HG02571 (cell line): ENCODE measurements around the gene TRPM3.

Experiments
- ATAC-seq: cut with Tn5 transposase; IDR thresholded peaks from one replicate; pipeline ENCODE4 v1.9.1; 2021; ENCODE audit warnings: mild to moderate bottlenecking, moderate library complexity; ENCODE audit not compliant: unreplicated experiment

The TRPM3 gene

DNA sequence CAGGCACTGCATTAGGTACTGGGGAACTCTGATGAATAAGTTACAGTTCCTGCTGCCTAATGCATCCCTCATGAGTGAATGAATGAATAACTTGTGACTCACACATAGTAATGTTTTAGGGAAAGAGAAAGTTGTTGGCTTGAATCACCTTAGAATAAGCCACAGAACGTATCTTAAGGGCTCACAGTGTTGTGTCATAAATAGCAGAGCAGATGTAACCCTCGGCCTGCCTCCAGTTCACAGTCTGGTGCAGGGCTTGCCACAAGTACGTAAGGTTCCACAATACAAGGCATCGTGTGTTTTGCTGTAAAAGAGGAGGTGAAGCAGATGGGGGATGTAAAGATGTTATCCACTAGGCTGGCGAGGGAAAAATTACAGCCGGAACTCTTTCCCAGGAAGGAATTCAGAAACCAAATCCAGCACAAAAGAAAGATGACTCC, 218.7 kb downstream of the TRPM3 start:
- ATAC-seq = no peak

DNA sequence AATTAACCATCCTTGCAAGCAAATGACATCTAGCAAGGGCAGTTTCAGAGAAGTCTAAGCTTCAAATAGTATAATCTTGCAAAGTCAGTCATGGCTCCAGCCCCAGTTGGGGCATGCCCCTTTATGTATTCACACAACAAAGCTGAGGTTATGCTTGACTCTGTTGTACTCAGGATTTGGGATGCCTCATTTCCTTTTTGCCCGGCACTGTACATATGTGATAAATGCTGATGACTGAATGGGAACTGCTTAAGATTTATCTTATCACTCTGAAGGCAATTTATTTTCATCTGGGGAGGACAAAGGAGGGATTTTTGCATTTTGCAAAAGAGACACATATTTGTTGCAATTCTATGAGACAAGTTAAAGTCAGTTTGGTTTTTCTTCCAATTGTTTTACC, 219.2 kb downstream of the TRPM3 start:
- ATAC-seq = no peak

DNA sequence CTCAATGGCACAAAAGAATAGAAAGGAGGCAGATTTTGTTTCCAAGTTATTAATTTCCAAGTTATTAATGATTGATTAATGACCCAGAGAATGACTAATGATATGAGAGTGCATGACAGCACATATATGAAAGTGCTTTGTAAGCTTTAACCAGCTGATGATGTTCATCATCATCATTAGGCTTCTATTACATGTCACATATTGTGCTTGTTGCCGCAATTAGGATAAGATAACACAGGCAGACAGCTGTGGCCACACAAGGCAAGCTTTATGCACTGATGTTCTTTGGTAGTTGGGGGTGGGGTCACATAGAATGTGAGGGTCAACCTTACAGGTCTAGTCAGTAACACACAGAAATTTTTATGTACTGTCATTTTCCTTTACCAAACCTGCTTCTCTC, 219.7 kb downstream of the TRPM3 start:
- no peak for ATAC-seq

DNA sequence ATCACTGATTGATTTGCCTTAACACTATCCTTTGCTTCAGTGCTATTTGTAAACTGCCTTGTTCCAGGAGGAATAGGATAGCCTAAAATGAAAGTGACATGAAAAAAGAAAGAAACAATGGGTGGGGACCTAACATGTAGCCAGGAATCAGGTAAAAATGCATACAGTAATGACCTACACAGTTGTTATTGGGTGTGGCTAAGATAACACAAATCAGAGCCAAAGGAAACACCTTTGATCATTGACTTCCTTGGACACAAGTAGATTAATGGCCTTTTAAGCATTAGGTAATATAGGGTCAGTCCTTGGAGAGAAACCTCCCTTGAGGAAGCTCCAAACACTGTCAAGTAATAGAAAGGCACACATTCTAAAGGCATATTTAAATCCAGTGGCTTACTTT, 220.4 kb downstream of the TRPM3 start:
- no peak for ATAC-seq

DNA sequence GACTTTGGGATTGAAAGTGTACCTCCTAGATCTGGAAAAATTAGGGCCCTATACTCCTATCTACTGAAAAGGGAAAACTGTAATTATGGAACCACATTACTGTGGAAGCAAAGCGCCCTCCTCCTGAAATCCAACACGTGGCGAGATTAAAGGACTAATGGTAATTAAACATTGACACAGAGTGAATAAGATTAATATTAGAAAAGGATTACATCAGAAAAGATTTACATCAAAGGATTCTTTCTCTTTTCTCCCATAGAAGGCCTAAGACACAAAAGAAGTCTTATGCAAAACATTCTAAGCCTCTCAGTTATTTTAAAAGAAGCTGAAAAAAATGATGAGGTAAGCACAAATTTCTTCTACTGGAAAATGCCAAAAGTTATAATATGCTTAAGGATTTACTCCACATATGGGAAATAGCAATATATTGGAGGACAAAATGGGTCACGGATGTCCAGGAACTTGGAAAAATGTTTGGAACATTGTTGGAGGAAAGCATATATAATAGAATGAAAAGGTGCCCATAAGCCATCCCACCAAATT, 227.8 kb downstream of the TRPM3 start:
- no peak for ATAC-seq

DNA sequence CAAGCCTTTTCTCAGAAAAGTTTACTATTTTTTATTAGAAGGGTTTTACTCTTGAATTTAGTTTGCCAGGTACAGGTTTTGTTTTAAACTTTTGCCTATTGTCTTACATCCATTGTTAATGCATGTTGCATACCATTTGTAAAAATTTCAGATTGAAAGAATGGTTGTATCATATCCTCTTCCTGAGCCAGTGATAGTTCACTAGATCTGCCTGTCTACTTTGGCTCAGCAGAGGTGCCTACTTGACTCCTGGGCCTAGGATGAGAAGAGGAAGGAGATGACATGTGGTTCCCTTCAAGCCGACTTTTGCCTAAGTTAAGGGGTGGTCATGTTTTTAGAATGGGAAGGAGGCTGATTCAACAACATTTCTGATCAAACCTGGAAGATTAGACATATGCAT, 232.9 kb downstream of the TRPM3 start:
- ATAC-seq = no peak

DNA sequence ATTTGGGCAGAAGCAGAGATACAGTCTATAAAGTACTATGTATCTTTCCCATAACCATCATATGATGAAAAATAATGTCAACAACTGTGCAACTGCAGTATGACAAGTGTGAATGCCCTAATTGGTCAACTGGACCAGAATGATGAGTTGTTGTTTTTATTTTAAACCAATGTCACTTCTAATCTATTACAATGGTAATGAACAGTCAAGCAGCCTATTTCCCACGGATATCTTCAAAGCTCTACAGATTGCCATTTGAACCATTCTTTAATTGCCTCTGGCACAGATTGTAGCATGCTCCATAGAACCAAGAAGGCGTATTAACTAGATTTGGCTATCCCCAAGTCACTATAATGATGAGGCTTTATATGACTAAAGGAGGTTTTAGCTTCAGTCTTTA, 233.6 kb downstream of the TRPM3 start:
- ATAC-seq = no peak

DNA sequence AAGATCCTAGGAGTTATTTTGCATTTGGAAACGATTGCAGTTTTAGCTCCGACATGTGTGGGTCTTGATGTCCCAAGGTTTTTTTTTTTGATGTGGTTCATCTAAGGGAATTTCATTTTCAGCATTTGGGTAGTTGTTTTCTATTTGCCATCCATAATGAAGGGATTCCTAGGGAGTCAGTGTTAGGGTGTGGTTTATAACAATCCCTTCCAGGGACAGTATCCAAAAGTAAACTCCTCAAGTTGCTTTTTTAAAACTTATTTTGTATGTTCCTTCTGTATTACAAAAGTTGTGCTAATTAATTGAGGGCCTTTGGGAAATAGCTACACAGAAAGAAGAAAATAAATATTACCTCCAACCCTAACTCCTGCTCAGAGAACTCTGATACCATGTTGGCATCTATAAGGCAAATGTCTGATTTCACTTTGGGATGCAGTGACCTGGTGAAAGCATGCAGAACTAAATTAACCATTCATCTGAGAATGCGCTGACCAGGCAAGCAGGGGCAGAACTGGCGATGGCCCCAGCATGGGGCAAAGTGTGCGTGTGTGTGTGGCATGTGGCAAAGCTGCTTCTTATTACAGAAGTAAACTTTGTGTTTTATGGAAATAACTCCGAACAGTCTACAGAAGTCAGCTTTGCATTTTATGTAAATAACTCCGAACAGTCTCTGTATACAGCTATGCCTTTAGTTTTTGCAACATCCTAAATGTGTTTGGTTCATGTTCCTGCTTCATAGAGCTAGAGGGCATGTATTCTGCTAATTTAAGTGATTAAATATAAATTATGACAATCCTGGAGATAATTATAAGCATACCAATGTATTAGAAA, 237.2 kb downstream of the TRPM3 start:
- ATAC-seq = no peak

DNA sequence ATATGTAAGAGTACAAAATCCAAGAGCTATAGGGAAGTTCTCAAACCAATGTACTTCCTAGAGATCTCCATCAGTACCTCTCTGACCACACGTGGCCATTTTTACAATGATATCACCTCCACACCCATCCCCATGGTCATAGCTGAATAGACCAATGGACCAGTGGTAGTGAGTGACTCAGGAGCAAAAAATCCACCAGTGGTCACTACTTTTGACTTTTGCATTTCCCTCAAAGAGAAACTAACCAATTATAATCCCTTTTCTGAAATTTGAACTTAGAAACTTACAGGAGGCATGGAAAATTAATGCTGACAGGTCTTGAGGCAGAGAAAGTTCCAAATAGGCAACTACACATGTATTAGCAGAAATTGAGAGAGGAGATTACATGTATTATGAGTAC, 238.4 kb downstream of the TRPM3 start:
- ATAC-seq = no peak

DNA sequence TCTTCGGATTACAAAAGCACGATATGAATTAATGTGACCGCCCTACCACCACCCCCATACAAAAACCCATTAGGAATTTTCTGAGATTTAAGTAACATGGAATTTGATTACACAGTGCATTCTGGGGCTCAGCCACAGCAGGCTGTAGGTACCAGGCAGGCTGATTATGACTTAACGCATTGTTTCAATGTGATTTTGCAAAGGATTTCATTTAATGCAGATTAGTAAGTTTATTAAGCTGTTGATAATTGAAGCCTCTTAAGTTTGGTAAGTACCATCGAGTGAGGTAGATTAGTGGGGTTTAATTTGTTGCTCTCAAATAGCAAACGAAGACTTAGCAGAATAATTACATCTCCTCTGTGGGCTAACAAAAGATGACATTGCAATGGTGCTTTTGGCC, 240.1 kb downstream of the TRPM3 start:
- ATAC-seq = no peak

DNA sequence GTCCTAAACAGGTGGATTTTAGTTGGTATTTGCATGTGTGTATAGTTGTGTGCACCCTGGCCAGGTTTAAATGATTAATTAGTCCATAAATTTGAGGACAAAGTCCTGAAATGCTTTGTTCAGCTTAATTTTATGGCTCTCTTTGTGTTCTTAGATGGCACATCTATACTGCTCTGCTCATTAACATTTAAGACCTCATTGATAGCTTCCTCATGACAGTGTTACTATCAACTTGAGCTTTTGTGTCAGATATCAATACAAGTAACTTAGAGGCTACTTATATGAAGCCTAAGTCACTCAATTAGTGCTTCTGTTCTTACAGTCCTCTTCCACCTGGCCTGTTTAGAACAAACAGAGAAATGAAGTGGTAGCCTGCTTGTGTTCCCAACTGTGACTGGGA, 240.9 kb downstream of the TRPM3 start:
- ATAC-seq = no peak

DNA sequence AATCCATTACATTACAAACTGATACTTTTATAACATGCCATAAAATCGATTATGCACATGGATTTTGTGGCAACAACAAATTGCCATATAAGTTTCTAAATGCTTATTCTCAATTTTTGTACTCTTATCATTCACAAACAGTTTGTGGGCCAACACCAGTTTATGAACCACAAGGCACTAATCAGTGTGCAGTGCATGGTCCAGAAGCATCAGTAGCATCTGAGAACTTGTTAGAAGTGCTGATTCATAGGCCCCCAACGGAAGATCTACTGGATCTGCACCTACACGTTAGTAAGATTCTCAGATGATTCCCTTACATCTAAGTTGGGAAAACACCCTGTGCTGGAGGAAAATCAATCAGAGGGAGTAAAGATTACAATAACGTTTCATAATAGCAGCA, 242.8 kb downstream of the TRPM3 start:
- ATAC-seq = no peak

DNA sequence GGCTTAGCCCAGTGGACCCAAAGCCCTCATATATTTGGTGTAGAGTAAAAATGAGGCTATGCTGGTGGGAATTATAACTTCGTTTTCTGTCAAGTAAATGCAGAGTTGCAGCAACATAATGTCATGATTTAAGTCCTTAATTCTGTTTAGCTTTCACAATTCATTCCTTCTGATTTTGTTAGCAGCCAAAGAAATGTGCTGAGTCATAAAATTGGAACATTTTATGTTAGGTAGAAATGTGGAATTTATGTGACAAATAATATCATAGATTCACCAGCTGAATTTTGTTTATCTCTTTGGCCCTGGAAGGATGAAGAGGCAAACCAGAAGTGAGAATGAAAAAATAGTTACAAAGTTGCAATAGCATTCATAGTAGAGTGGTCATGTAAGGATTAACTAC, 247.0 kb downstream of the TRPM3 start:
- no peak for ATAC-seq

DNA sequence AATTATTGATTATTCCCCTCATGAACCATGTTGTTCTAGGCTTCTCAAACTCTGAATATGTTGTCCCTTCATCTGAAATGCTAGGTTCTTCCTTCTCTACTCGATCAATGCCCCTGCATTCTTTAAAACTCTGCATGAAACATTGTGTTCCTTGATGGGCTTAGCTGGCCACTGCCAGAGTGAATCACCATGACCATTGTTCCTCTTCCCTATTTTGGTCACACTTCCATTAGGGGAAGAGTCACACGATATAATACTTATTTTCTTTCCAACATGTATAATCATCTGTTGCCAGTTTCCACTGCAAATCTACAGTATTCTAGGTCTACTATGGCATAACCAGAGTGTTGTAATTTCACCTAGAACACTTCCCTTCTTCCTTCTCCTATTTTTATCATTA, 247.9 kb downstream of the TRPM3 start:
- ATAC-seq = no peak

DNA sequence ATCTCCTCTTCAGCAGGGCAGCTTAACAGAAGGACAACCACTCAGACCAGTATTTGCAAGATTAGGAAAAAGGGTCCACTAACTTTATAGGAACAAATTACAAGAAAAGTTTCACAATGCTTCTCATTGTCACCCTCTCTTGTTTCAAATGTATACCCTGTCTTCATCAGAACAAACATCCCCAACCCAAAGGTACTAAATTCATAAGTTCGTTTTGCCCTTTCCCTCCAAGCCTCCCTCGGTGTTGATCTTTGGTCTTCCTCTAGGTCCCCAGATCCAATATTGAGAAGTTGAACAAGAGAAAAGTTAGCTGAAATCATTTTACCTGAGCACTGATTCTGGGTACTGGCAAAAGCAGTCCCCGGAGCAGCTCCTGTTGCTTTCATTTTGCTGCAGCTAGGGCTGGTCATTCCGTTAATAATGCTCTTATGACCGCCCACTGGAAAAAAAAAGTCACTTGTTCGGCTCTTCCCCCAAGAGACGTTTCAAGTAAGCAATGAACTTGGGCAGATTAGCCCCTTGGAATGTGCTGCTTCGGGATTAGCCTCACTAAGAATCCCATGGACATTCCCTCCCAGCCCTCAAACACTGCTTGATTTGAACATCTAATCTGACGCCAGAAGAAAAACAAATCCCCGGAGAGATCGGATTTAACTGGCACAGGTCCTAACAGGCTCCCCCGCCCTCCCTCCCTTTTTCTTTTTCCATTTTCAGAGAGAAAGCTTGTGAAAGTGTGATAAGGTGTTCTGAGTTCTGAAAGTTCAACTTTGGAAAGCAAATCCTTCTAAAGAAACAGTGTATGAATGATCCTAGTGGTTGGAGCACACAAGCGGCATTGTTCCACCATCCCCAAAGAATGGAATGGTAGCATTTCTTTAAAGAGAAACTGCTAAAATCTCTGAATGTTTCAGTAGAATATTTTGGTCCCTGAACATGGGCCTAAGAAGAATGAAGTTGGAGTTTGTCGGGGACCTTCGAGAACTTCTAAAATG, 252.5 kb downstream of the TRPM3 start:
- no peak for ATAC-seq

DNA sequence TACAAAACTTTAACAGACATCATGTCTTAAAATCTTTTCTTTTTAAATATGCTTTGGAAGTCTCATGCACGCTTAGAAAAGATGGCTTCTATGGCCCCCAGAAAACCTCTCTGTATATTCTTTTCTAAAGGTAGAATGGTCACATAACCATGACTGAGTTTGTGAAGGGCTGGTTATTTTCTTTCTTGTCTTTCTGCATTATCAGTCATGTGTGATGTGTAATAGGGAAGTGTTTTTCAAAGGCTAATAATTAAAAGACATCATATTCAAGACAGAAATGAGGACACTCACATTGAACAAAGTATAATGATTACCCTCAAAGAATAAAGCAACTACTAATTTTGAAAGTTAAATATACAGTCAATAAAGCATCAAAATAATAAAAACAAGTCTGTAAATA, 253.4 kb downstream of the TRPM3 start:
- no peak for ATAC-seq

DNA sequence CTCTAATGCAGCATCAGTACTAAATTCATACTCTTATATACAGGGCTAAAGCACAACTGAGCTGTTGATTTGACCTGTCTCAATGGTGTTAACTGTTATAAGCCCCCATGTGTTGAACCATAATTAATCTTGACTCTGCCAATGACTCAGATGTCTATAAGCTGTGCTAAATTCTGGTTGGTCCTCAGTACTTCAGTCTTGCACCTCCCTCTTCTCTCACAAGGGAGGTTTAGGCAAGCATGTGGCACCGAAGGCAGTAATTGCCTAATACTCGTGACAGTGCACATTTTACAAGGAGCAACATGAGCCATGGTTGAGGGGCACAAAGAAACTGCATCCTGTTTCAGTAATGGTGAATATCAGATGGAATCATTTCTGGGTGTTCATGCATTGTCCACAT, 255.9 kb downstream of the TRPM3 start:
- no peak for ATAC-seq

DNA sequence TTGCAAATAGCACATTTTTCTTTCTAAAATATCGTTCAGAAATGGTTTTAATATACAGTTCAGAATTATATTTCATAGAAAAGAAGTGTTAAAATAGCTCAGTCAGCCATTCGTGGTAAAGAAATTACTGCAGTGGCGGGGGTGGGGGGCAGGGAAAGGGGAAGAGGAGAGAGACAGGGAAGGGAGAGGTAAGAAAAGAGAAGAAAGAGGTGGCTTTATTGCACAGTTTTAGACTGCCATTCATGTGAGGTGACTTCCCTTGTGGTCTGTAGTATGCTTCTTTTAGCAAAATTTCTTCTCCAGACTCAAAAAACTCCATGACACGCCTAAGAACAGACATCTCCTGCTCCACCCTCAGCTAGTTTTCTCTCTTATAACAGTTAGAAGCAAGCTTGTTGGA, 259.6 kb downstream of the TRPM3 start:
- ATAC-seq = no peak

DNA sequence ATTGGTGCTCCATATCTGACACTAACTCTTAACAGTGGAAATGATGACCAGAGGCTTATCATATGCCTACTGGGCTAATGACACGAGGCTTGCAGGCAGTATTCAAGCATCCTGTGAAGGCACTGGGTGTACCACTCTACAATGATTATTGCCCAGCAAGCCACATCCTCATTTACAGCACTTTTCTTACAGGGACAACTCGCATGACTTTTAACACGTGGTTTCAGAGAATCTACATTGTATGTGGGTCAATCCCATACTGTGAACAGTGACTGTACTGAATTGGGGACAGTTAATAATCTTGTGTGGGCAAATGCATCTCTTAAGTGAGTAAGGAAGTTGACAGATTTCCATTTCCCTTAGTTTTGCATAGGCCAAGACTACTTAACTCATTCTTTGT, 260.0 kb downstream of the TRPM3 start:
- no peak for ATAC-seq

DNA sequence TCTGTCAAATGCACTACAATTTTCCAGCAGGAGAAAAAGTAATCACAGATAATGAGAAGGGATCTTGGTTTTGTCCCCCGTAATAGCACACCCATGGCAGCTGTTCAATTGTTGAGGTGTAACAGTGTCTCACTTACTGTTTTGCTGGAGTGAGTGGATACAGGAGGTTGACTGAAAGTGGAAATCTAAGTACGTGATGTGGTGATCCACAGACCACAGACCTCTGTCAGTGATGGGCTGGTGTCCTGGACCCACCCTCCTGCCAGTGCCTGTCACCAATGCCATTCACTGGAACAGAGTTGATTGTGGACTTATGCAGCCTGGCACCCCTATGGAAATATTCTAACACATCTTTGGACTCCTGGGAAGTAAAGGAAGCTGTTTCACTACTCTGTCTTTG, 261.7 kb downstream of the TRPM3 start:
- ATAC-seq = no peak

DNA sequence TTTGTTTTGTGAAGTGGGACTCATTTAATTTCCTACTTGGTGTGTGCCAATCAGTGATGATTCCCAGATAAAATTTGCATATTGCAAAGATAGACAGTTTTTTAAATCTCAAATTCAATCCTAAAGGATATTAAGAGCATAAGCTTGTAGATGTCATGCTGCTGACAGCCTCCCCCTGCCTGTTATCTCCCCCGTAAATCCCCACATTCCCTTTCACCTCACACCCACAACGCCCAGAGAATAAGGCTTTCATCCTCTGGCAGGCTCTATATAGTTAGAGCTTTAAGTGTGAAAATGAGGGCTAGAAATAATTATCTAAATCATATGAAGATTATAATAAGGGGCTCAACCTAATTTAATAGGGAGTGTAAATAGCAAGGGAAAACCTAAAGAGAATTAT, 265.0 kb downstream of the TRPM3 start:
- no peak for ATAC-seq
